Measurements from ENCODE around the gene SUPT3H.

The SUPT3H gene

GRCh38 chr6:44983467-44984365, 394.0 kb downstream of the SUPT3H start:
- no peak for DNase-seq

GRCh38 chr6:44980841-44981240, 396.9 kb downstream of the SUPT3H start:
- DNase-seq: no peak

- no peak for DNase-seq
Observed at GRCh38 chr6:44976677-44977641, 400.8 kb downstream of the SUPT3H start.

- no peak for DNase-seq
Observed at GRCh38 chr6:44974511-44974910, 403.2 kb downstream of the SUPT3H start.

- no peak for DNase-seq
Observed at GRCh38 chr6:44972709-44973108, 405.0 kb downstream of the SUPT3H start.

- DNase-seq: no peak
Observed at GRCh38 chr6:44969446-44970185, 408.1 kb downstream of the SUPT3H start.

GRCh38 chr6:44967481-44967880, 410.3 kb downstream of the SUPT3H start:
- DNase-seq: no peak

- DNase-seq: no peak
Observed at GRCh38 chr6:44966449-44967092, 411.2 kb downstream of the SUPT3H start.

- DNase-seq: no peak
Observed at GRCh38 chr6:44965708-44966107, 412.0 kb downstream of the SUPT3H start.

GRCh38 chr6:44960898-44961297, 416.8 kb downstream of the SUPT3H start:
- no peak for DNase-seq

- DNase-seq: no peak
Observed at GRCh38 chr6:44959651-44960050, 418.1 kb downstream of the SUPT3H start.

GRCh38 chr6:44957156-44957555, 420.6 kb downstream of the SUPT3H start:
- no peak for DNase-seq

GRCh38 chr6:44956396-44956795, 421.3 kb downstream of the SUPT3H start:
- no peak for DNase-seq

- no peak for DNase-seq
Observed at GRCh38 chr6:44955145-44955544, 422.6 kb downstream of the SUPT3H start.

- no peak for DNase-seq
Observed at GRCh38 chr6:44954281-44954680, 423.5 kb downstream of the SUPT3H start.

GRCh38 chr6:44951253-44951747, 426.4 kb downstream of the SUPT3H start:
- DNase-seq: no peak

GRCh38 chr6:44949596-44950201, 428.0 kb downstream of the SUPT3H start:
- no peak for DNase-seq

GRCh38 chr6:44943541-44943940, 434.2 kb downstream of the SUPT3H start:
- DNase-seq: no peak

GRCh38 chr6:44942798-44943197, 434.9 kb downstream of the SUPT3H start:
- DNase-seq: no peak

GRCh38 chr6:44942201-44942600, 435.5 kb downstream of the SUPT3H start:
- no peak for DNase-seq

GRCh38 chr6:44940367-44940766, 437.4 kb downstream of the SUPT3H start:
- DNase-seq: no peak
